GM18868 (cell line): ENCODE results near the gene OR13C5.

Experiments used
- ATAC-seq: cut with Tn5 transposase; IDR thresholded peaks from one replicate; pipeline ENCODE4 v1.9.1; 2021; ENCODE audit warnings: mild to moderate bottlenecking, moderate library complexity; ENCODE audit not compliant: unreplicated experiment

Gene OR13C5

GRCh38 chr9:104555521-104555920, 43.7 kb downstream of the OR13C5 start:
- ATAC-seq, result no peak

- ATAC-seq, result no peak
Measured at GRCh38 chr9:104553261-104553660, 46.0 kb downstream of the OR13C5 start.
